Psoas muscle (tissue), 8 donors: ENCODE results near the gene ADAMTSL3. TPM values are rescaled to one million over a fixed set of nuclear protein-coding genes. Genes with fewer than 3 reads are reported as not detected.

ENCODE experiments used
- ATAC-seq, 4 donors: fragments of 200-7000 bp; cut with Tn5 transposase; one replicate each; pipeline ENCODE4 v1.9.1; 2020; ENCODE audit warnings: moderate library complexity in 3 of 4, mild to moderate bottlenecking in 2 of 4
- DNase-seq, 2 donors: peaks; one replicate each; pipeline ENCODE4 v3.0.0-alpha.2; 2020
- H3K27ac ChIP-seq: fragments of 200-600 bp; one replicate; pipeline ENCODE4 v1.8.0; 2022
- H3K27me3 ChIP-seq, 3 donors: fragments of 200-600 bp in 1 of 3; one replicate each; pipeline versions ENCODE4 v1.6.1 to v1.8.0; 2013 to 2022; ENCODE audit warnings: low read length in 2 of 3, mild to moderate bottlenecking in 2 of 3, moderate library complexity in 1 of 3; ENCODE audit not compliant: insufficient read depth in 3 of 3
- H3K36me3 ChIP-seq, 2 donors: fragments of 200-600 bp in 1 of 2; one replicate each; pipeline versions ENCODE4 v1.6.1 to v1.8.0; 2013 to 2022; ENCODE audit warnings: low read depth in 1 of 2, mild to moderate bottlenecking in 1 of 2, moderate library complexity in 1 of 2; ENCODE audit not compliant: insufficient read depth in 1 of 2
- H3K4me1 ChIP-seq: fragments of 200-600 bp; one replicate; pipeline ENCODE4 v1.8.0; 2022
- H3K4me3 ChIP-seq: fragments of 200-600 bp; one replicate; pipeline ENCODE4 v1.8.0; 2022; ENCODE audit warnings: mild to moderate bottlenecking
- H3K9me3 ChIP-seq: fragments of 200-600 bp; one replicate; pipeline ENCODE4 v1.8.0; 2022
- WGBS, 3 donors: extraction: QIAGEN DNeasy Blood & Tissue Kit; methylation state at CpG; one replicate each; pipeline versions ENCODE4 v1.1.6 to v1.1.7; 2013; 5-methylcytosine and 5-hydroxymethylcytosine counted together
- intact Hi-C, 2 donors: fragments of 100-400 bp; cut with DNase I; formaldehyde crosslinking; loops; one replicate each; pipeline versions ENCODE4 v1.11.0 to v1.14.2; 2022
- polyA plus RNA-seq, 3 donors: library from polyadenylated mRNA; stranded (reverse); fragments of 200-250 nt; gene quantifications; one replicate each; pipeline ENCODE4 v1.2.3, GENCODE V29; 2013
- total RNA-seq, 4 donors: library from RNA; stranded (reverse); fragmentation: NEBNext Ultra II Directional in 2 of 4; extraction: Animal tissue kit (Norgen Biotek cat#: 25700) in 2 of 4; gene quantifications; one replicate each; pipeline versions ENCODE4 v1.2.1 to v1.2.4, GENCODE V29; 2021 to 2023
- TF ChIP-seq, protein P1 (sequence below): fragments of 200-600 bp; IDR thresholded peaks from one replicate; pipeline ENCODE4 v1.8.0; 2022; ENCODE audit warnings: antibody characterized with exemption
- donor health status: healthy with polysubstance abuse.
- donor health status: DM: no; HTN: no; CAD: no; lungs with moderate emphysema.
- donor health status: Bipolar disorder and iron deficiency.
- donor health status: healthy.
- donor health status: DM: yes; HTN: yes; CAD: no.
- donor health status: DM: no; HTN: no; CAD: no.
- donor health status: DM: no; HTN: no; CAD: no.
- donor health status: DM: yes; HTN: yes; CAD: no.

ADAMTSL3 gene
- total and polyA plus RNA-seq, 7 donors = 0.35 to 12.8 (median 2.1) TPM

- 34 to 54% (median 51%) methylated on average over 3 of the region's 3 CpGs for WGBS, 3 donors
- Histone ChIP-seq H3K9me3 (no peaks in the 10 kb centered on the region), H3K27me3 (no peaks in the 10 kb centered on the region), H3K36me3 (no peaks in the 10 kb centered on the region), H3K4me1 (no peaks in the 10 kb centered on the region), H3K4me3 (no peak overlapping the region), H3K27ac (no peak overlapping the region)
- ATAC-seq (peak in 1 of 4 donors; percentile 53), DNase-seq (no peak)
- TF ChIP-seq, protein P1, sequence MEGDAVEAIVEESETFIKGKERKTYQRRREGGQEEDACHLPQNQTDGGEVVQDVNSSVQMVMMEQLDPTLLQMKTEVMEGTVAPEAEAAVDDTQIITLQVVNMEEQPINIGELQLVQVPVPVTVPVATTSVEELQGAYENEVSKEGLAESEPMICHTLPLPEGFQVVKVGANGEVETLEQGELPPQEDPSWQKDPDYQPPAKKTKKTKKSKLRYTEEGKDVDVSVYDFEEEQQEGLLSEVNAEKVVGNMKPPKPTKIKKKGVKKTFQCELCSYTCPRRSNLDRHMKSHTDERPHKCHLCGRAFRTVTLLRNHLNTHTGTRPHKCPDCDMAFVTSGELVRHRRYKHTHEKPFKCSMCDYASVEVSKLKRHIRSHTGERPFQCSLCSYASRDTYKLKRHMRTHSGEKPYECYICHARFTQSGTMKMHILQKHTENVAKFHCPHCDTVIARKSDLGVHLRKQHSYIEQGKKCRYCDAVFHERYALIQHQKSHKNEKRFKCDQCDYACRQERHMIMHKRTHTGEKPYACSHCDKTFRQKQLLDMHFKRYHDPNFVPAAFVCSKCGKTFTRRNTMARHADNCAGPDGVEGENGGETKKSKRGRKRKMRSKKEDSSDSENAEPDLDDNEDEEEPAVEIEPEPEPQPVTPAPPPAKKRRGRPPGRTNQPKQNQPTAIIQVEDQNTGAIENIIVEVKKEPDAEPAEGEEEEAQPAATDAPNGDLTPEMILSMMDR = no peak
- intact Hi-C loops = no loop called here
Measured at GRCh38 chr15:83846847-83847246, 192.9 kb downstream of the ADAMTSL3 start.

DNA sequence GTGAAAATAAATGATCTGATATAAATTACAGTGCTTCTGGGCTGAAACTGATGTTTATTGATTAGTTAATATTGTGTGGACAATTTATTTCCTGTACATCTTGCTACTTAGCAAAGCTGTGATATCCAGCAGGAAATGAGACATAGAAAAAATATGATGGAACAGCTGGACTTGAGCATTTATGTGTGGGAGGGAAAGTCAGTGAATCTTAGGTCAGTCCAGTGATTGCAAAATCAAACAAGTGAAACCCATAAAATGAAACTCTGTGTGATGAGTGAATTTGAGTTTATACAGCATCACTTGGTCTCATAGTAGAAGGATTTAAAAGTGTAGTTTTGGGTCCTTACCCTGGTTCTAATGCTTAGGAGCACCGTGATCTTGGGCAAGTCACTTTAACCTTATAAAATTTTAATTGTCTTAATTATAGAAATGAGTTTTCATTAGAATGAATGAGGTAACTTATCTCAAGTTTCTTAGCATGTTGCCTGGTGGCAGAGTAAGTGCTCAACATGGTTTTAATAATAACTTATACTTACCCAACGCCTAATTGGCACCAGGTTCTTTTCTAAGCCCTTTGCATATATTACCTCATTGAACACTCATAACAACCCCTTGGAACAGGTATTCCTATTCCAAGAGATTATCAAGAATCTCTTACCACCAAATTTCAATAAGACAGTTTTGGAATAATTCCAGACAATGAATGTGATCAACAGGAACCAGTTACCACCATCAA, 194.6 kb downstream of the ADAMTSL3 start:
- intact Hi-C loops = no loop called here
- peak overlapping the region; percentile 42 for H3K27ac ChIP-seq
- peak in 2 of 4 donors; percentile 40 to 49 for ATAC-seq
- no peaks in the 10 kb centered on the region for H3K4me1 ChIP-seq
- no peaks in the 10 kb centered on the region for H3K36me3 ChIP-seq
- 28 to 46% (median 29%) methylated on average over 2 of the region's 2 CpGs for WGBS, 3 donors
- H3K4me3 ChIP-seq = no peak overlapping the region
- TF ChIP-seq, protein P1 = no peak
- no peaks in the 10 kb centered on the region for H3K27me3 ChIP-seq
- DNase-seq = no peak
- no peaks in the 10 kb centered on the region for H3K9me3 ChIP-seq

- Histone ChIP-seq H3K9me3 (no peaks in the 10 kb centered on the region), H3K27me3 (no peaks in the 10 kb centered on the region), H3K36me3 (no peaks in the 10 kb centered on the region), H3K27ac (no peak overlapping the region), H3K4me3 (no peak overlapping the region), H3K4me1 (no peaks in the 10 kb centered on the region)
- ATAC-seq (no peak), DNase-seq (no peak)
- TF ChIP-seq, protein P1 = no peak
- WGBS, 3 donors = 7 to 12% (median 12%) methylated on average over 5 of the region's 5 CpGs
- intact Hi-C loops = no loop called here
Measured at GRCh38 chr15:83850015-83850414, 196.1 kb downstream of the ADAMTSL3 start.

GRCh38 chr15:83850501-83851245, 196.8 kb downstream of the ADAMTSL3 start:
- DNase-seq = no peak
- Histone ChIP-seq H3K9me3 (no peaks in the 10 kb centered on the region), H3K27ac (no peak overlapping the region), H3K4me3 (no peak overlapping the region), H3K4me1 (no peaks in the 10 kb centered on the region), H3K27me3 (no peaks in the 10 kb centered on the region), H3K36me3 (no peaks in the 10 kb centered on the region)
- no peak for ATAC-seq
- TF ChIP-seq, protein P1 = no peak
- WGBS, 3 donors = 42 to 55% (median 48%) methylated on average over 8 of the region's 8 CpGs
- intact Hi-C loops = no loop called here
